B cell (primary cell): ENCODE measurements around the gene PALM. TPM values are rescaled to one million over a fixed set of nuclear protein-coding genes. Genes with fewer than 3 reads are reported as not detected.
A peak's percentile ranks its signal among the peaks of the same experiment; 100 is the strongest.

Experiments
- ATAC-seq: fragments of 200-7000 bp; cut with Tn5 transposase; one replicate; pipeline ENCODE4 v1.10.0; 2021; ENCODE audit warnings: low read depth, mild to moderate bottlenecking, moderate number of reproducible peaks, moderate library complexity
- CTCF ChIA-PET: fragments of 350-600 bp; sonication (Branson Sonifier 250); formaldehyde crosslinking; loops from one replicate; lab custom pipeline; 2021; ENCODE audit warnings: antibody characterized with exemption, inconsistent platforms; lab: Charles Lee
- POLR2A ChIA-PET: fragments of 350-600 bp; sonication (Branson Sonifier 250); formaldehyde crosslinking; loops from one replicate; lab custom pipeline; 2021; ENCODE audit warnings: antibody characterized with exemption; lab: Charles Lee
- DNase-seq: peaks from one replicate; pipeline ENCODE4 v3.0.0; 2013
- H2AFZ ChIP-seq: 2 replicates; pipeline ENCODE4 v1.6.1; 2012; ENCODE audit warnings: mild to moderate bottlenecking, low read depth, low read length; ENCODE audit not compliant: insufficient read depth, poor library complexity, severe bottlenecking
- H3K27ac ChIP-seq, 2 donors: 1 replicate in 1 of 2; 2 replicates in 1 of 2; pipeline ENCODE4 v1.5.1; 2012 to 2013; ENCODE audit warnings: low read length in 2 of 2, mild to moderate bottlenecking in 2 of 2, moderate library complexity in 1 of 2
- H3K27me3 ChIP-seq, 4 experiments: fragments of 200-600 bp in 1 of 4; sonication (generic) in 1 of 4; replicated peaks in 1 of 4; 1 replicate in 2 of 4; 2 replicates in 2 of 4; pipeline versions ENCODE4 v1.6.1 to v1.7.0; 2013 to 2016; ENCODE audit warnings: low read length in 3 of 4, mild to moderate bottlenecking in 2 of 4, mixed read lengths in 1 of 4, moderate library complexity in 1 of 4; ENCODE audit not compliant: insufficient read depth in 4 of 4, control insufficient read depth in 3 of 4; ENCODE audit errors: control extremely low read depth in 1 of 4
- H3K36me3 ChIP-seq, 2 experiments: replicated peaks in 1 of 2; 1 replicate in 1 of 2; 2 replicates in 1 of 2; pipeline versions ENCODE4 v1.6.1 to v1.7.1; 2013; ENCODE audit warnings: low read length in 1 of 2; ENCODE audit not compliant: insufficient read depth in 2 of 2, control insufficient read depth in 1 of 2; ENCODE audit errors: control extremely low read depth in 1 of 2, extremely low read depth in 1 of 2
- H3K4me1 ChIP-seq, 2 donors: fragments of 200-600 bp in 1 of 2; sonication (generic) in 1 of 2; 1 replicate in 1 of 2; 2 replicates in 1 of 2; pipeline versions ENCODE4 v1.5.1 to v1.6.1; 2013 to 2017; ENCODE audit warnings: low read length in 2 of 2; ENCODE audit not compliant: control insufficient read depth in 2 of 2, insufficient read depth in 2 of 2
- H3K4me2 ChIP-seq: replicated peaks from 2 replicates; pipeline ENCODE3; 2012; ENCODE audit warnings: mild to moderate bottlenecking, low read depth, low read length; ENCODE audit not compliant: poor library complexity, severe bottlenecking
- H3K4me3 ChIP-seq, 5 experiments: fragments of 200-600 bp in 1 of 5; sonication (generic) in 1 of 5; 1 replicate in 3 of 5; 2 replicates in 2 of 5; pipeline versions ENCODE4 v1.5.1 to v1.7.0; 2011 to 2016; ENCODE audit warnings: low read length in 4 of 5, mild to moderate bottlenecking in 4 of 5, low read depth in 2 of 5, control low read depth in 1 of 5, moderate library complexity in 1 of 5; ENCODE audit not compliant: insufficient read depth in 1 of 5; ENCODE audit errors: control extremely low read depth in 1 of 5, extremely low read depth in 1 of 5
- H3K79me2 ChIP-seq: fragments of 200-600 bp; sonication (generic); one replicate; pipeline ENCODE4 v1.6.0; 2016; ENCODE audit warnings: low read length; ENCODE audit not compliant: control insufficient read depth, insufficient read depth
- H3K9ac ChIP-seq: fragments of 200-600 bp; sonication (generic); 2 replicates; pipeline ENCODE4 v1.6.1; 2017; ENCODE audit warnings: mild to moderate bottlenecking, low read length, moderate library complexity
- H3K9me3 ChIP-seq, 3 donors: one replicate each; pipeline versions ENCODE4 v1.6.1 to v1.7.1; 2013; ENCODE audit warnings: low read length in 2 of 3; ENCODE audit not compliant: control insufficient read depth in 2 of 3, insufficient read depth in 1 of 3; ENCODE audit errors: control extremely low read depth in 1 of 3
- H4K20me1 ChIP-seq: 2 replicates; pipeline ENCODE4 v1.6.0; 2012; ENCODE audit warnings: mild to moderate bottlenecking, low read length; ENCODE audit not compliant: insufficient read depth, control insufficient read depth, poor library complexity, severe bottlenecking
- H3K27ac Mint-ChIP-seq: one replicate; pipeline ENCODE4 v1.8.0; 2021; ENCODE audit warnings: mixed read lengths
- H3K27me3 Mint-ChIP-seq: one replicate; pipeline ENCODE4 v1.8.0; 2021; ENCODE audit warnings: mixed read lengths
- H3K4me1 Mint-ChIP-seq: one replicate; pipeline ENCODE4 v1.8.0; 2021; ENCODE audit warnings: mixed read lengths
- H3K4me3 Mint-ChIP-seq: one replicate; pipeline ENCODE4 v1.8.0; 2021; ENCODE audit warnings: mixed read lengths
- H3K9me3 Mint-ChIP-seq: one replicate; pipeline ENCODE4 v1.8.0; 2022; ENCODE audit warnings: mixed read lengths; ENCODE audit not compliant: insufficient read depth
- EZH2 ChIP-seq: IDR thresholded peaks from 2 replicates; pipeline ENCODE4 v1.6.1; 2012; ENCODE audit warnings: borderline replicate concordance, low read depth, mild to moderate bottlenecking, moderate library complexity, low read length; ENCODE audit not compliant: insufficient read depth, poor library complexity, severe bottlenecking
- WGBS: methylation state at CpG from one replicate; pipeline ENCODE4 v1.1.5; 2013; ENCODE audit warnings: missing lambda C conversion rate; ENCODE audit not compliant: insufficient coverage; 5-methylcytosine and 5-hydroxymethylcytosine counted together
- intact Hi-C: fragments of 100-400 bp; cut with micrococcal nuclease; formaldehyde crosslinking; loops from one replicate; pipeline ENCODE4 v1.10.0; 2022
- polyA plus RNA-seq: library from polyadenylated mRNA; depleted of rRNA; stranded (reverse); fragments of >200 nt; gene quantifications from 2 replicates; pipeline ENCODE4 v1.2.3, GENCODE V29; 2012
- total RNA-seq, 2 donors: library from RNA; stranded (reverse); fragments of 120-200 nt in 1 of 2; gene quantifications; 1 replicate in 1 of 2; 2 replicates in 1 of 2; pipeline versions ENCODE4 v1.2.3 to v1.2.4, GENCODE V29; 2013 to 2022
- TF ChIP-seq, protein P1 (sequence below): fragments of 200-600 bp; IDR thresholded peaks from one replicate; pipeline ENCODE4 v1.8.0; 2022; ENCODE audit warnings: antibody characterized with exemption, mild to moderate bottlenecking

The PALM gene
- total and polyA plus RNA-seq, 2 donors (not counting 1 experiment from before 2014, with no cell fraction given) = 0.15 TPM; not detected in 1

DNA sequence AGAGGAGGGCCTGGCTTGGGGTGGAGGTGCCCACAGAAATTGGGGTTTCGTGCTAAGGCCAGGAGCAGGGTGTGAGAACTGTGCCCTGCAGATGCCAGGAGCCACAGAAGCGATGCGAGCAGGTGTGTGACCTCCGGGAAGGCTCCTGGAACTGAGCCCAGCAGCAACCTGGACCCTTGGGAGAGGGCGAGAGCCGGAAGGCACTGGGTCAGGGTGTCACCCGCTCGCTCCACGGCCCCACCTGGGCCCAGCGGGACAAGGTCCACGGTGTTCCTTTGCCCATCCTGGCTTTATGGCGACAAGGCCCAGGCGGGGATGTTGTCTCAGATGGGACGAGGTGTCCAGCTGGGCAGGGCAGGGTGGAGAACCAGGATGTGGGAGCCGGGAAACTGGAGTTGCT, 46.3 kb downstream of the PALM start:
- WGBS = 95% methylated on average over 15 of the region's 15 CpGs

DNA sequence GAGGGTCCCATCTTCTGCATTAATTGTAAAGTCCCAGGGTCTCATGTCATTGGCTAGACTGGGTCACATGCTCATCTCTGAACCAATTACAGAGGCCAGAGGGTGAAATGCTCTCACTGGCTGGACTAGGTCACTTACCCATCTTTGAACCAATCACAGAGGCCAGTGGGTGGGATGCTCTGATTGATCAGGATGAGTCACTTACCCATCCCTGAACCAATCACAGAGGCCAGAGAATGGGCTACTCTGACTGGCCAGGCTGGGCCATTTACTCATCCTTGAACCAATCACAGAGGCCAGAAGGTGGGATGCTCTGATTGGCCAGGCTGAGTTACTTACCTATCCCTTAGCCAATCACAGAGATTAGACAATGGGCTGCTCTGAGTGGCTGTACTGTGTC, 47.5 kb downstream of the PALM start:
- Mint-ChIP-seq H3K4me1 (no peaks in the 10 kb centered on the region), H3K27ac (no peak overlapping the region), H3K9me3 (peaks cover 4% of the 10 kb centered on the region), H3K27me3 (no peaks in the 10 kb centered on the region), H3K4me3 (no peak overlapping the region)
- ChIA-PET CTCF (no interaction called here), POLR2A (no interaction called here)
- intact Hi-C loops = no loop called here
- Histone ChIP-seq H3K9me3 (peaks cover 0 to 39% (median 0%) of the 10 kb centered on the region in 3 donors), H3K27me3 (peaks cover 0 to 3% (median 0%) of the 10 kb centered on the region in 4 experiments), H3K4me3 (no peak overlapping the region), H3K9ac (no peak overlapping the region), H3K4me1 (no peaks in the 10 kb centered on the region), H2AFZ (no peak overlapping the region), H3K27ac (no peak overlapping the region), H3K79me2 (no peaks in the 10 kb centered on the region), H3K36me3 (no peaks in the 10 kb centered on the region), H3K4me2 (no peak overlapping the region), H4K20me1 (no peaks in the 10 kb centered on the region)
- ATAC-seq (peak; percentile 28), DNase-seq (no peak)
- no peak for TF ChIP-seq EZH2

More for the DNA sequence above, 46.3 kb downstream of the PALM start:
- no peaks in the 10 kb centered on the region for H3K27me3 Mint-ChIP-seq
- H3K9me3 Mint-ChIP-seq = peaks cover 4% of the 10 kb centered on the region
- no peak overlapping the region for H2AFZ ChIP-seq
- no peak overlapping the region for H3K4me2 ChIP-seq
- ChIA-PET POLR2A (no interaction called here), CTCF (no interaction called here)
- H3K4me1 Mint-ChIP-seq = no peaks in the 10 kb centered on the region
- H3K27ac Mint-ChIP-seq = no peak overlapping the region
- DNase-seq (no peak), ATAC-seq (no peak)
- peaks cover 0 to 39% (median 0%) of the 10 kb centered on the region in 3 donors for H3K9me3 ChIP-seq
- H3K4me3 ChIP-seq = no peak overlapping the region
- H3K4me3 Mint-ChIP-seq = no peak overlapping the region
- TF ChIP-seq, protein P1, sequence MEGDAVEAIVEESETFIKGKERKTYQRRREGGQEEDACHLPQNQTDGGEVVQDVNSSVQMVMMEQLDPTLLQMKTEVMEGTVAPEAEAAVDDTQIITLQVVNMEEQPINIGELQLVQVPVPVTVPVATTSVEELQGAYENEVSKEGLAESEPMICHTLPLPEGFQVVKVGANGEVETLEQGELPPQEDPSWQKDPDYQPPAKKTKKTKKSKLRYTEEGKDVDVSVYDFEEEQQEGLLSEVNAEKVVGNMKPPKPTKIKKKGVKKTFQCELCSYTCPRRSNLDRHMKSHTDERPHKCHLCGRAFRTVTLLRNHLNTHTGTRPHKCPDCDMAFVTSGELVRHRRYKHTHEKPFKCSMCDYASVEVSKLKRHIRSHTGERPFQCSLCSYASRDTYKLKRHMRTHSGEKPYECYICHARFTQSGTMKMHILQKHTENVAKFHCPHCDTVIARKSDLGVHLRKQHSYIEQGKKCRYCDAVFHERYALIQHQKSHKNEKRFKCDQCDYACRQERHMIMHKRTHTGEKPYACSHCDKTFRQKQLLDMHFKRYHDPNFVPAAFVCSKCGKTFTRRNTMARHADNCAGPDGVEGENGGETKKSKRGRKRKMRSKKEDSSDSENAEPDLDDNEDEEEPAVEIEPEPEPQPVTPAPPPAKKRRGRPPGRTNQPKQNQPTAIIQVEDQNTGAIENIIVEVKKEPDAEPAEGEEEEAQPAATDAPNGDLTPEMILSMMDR = no peak
- no peak for TF ChIP-seq EZH2
- no peaks in the 10 kb centered on the region for H3K4me1 ChIP-seq
- H3K27me3 ChIP-seq = peaks cover 0 to 4% (median 0%) of the 10 kb centered on the region in 4 experiments
- no peaks in the 10 kb centered on the region for H3K79me2 ChIP-seq
- intact Hi-C loops = no loop called here
- H3K27ac ChIP-seq = no peak overlapping the region
- H3K36me3 ChIP-seq = no peaks in the 10 kb centered on the region
- H3K9ac ChIP-seq = no peak overlapping the region
- no peaks in the 10 kb centered on the region for H4K20me1 ChIP-seq
